ENCODE results near the gene MCF2L.

MCF2L gene

DNA sequence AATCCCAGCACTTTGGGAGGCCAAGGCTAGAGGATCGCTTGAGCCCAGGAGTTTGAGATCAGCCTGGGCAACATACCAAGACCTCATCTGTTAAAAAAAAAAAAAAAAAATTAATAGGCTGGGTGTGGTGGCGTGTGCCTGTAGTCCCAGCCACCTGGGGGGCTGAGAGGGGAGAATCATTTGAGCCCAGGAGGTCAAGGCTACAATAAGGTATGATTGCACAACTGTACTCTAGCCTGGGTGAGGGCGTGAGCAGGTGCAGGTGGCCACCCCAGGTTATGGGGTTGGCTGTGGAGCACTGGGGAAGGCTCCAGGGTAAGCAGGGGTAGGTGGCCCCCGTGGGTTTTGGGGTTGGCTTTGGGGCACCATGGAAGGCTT, 33.9 kb downstream of the MCF2L start:
- Histone ChIP-seq H2BK12ac (ENCODE audit: low read length) (no peak overlapping the region), H3K4me3 (ENCODE audit: low read length in 2 of 2) (no peak overlapping the region), H4K91ac (ENCODE audit: low read depth, low read length, poor library complexity) (no peak overlapping the region), H3K36me3 (replicated peaks in 1 of 2; ENCODE audit: control insufficient read depth in 2 of 2, insufficient read depth in 2 of 2, low read length in 2 of 2) (peaks cover 8 to 17% of the 10 kb centered on the region in 2 donors), H2BK120ac (ENCODE audit: low read depth, low read length) (no peak overlapping the region), H3K27ac (replicated peaks; ENCODE audit: low read length) (no peak overlapping the region), H3K23ac (ENCODE audit: low read depth, low read length, poor library complexity) (no peak overlapping the region), H2BK5ac (ENCODE audit: low read length) (peak overlapping the region; percentile 15), H4K8ac (ENCODE audit: low read depth, low read length) (no peak overlapping the region), H3K9me3 (replicated peaks in 1 of 2; ENCODE audit: control insufficient read depth in 2 of 2, insufficient read depth in 1 of 2, low read depth in 1 of 2, low read length in 2 of 2) (peaks cover 0 to 6% of the 10 kb centered on the region in 2 donors), H3K79me1 (ENCODE audit: low read depth, low read length) (peaks cover 26% of the 10 kb centered on the region), H2AFZ (ENCODE audit: low read length) (no peak overlapping the region), H3K4me2 (ENCODE audit: insufficient read depth, low read length, poor library complexity, severe bottlenecking) (no peak overlapping the region), H3K14ac (ENCODE audit: low read length) (no peak overlapping the region), H3K4me1 (ENCODE audit: control insufficient read depth in 2 of 2, insufficient read depth in 1 of 2, low read depth in 1 of 2, low read length in 2 of 2) (peaks cover 26 to 38% of the 10 kb centered on the region in 2 donors), H2AK5ac (ENCODE audit: low read depth, low read length) (peak overlapping the region; percentile 16), H3K4ac (ENCODE audit: low read length) (no peak overlapping the region), H3K18ac (ENCODE audit: low read length) (no peak overlapping the region), H2BK15ac (ENCODE audit: low read length) (no peak overlapping the region), H3K9ac (ENCODE audit: low read depth, low read length, poor library complexity) (no peak overlapping the region), H3K27me3 (ENCODE audit: control insufficient read depth in 3 of 3, insufficient read depth in 3 of 3, low read depth in 1 of 3, low read length in 3 of 3) (peaks cover 0 to 2% (median 0%) of the 10 kb centered on the region in 3 experiments)
- no CpG with 5 or more reads among the region's 4 CpGs for WGBS, 2 donors (ENCODE audit: extremely low coverage in 2 of 2, insufficient read length in 2 of 2, insufficient replicate concordance in 1 of 2)
- DNase-seq (ENCODE audit: low spot score) = no peak

DNA sequence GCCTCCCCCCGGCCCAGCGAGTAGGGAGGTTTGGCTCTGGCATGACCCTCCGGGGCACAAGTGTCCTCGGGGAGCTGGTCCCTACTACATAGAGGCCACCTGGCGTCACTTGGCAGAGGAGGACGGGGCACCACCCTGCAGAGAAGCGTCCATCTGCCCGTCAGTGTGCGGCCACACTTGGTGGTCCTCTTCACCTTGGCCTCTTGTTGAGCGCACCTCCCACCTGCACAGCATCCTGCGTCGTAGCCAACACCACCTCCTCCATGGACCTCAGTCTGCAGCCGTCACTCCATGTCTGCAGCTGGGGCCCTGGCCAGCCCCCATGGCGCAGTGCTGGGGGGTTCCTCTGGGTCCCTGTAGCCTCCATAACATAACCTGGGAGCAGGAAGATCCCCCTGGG, 35.1 kb downstream of the MCF2L start:
- Histone ChIP-seq H2AK5ac (ENCODE audit: low read depth, low read length) (peak overlapping the region; percentile 95), H3K4me1 (ENCODE audit: control insufficient read depth in 2 of 2, insufficient read depth in 1 of 2, low read depth in 1 of 2, low read length in 2 of 2) (peaks cover 24 to 32% of the 10 kb centered on the region in 2 donors), H2BK15ac (ENCODE audit: low read length) (peak overlapping the region; percentile 23), H3K27ac (replicated peaks; ENCODE audit: low read length) (no peak overlapping the region), H3K14ac (ENCODE audit: low read length) (no peak overlapping the region), H2AFZ (ENCODE audit: low read length) (no peak overlapping the region), H3K36me3 (replicated peaks in 1 of 2; ENCODE audit: control insufficient read depth in 2 of 2, insufficient read depth in 2 of 2, low read length in 2 of 2) (peaks cover 8 to 17% of the 10 kb centered on the region in 2 donors), H3K9ac (ENCODE audit: low read depth, low read length, poor library complexity) (peak overlapping the region; percentile 54), H2BK120ac (ENCODE audit: low read depth, low read length) (peak overlapping the region; percentile 16), H3K23ac (ENCODE audit: low read depth, low read length, poor library complexity) (peak overlapping the region; percentile 86), H4K91ac (ENCODE audit: low read depth, low read length, poor library complexity) (no peak overlapping the region), H3K4me2 (ENCODE audit: insufficient read depth, low read length, poor library complexity, severe bottlenecking) (no peak overlapping the region), H2BK5ac (ENCODE audit: low read length) (peak overlapping the region; percentile 15), H4K8ac (ENCODE audit: low read depth, low read length) (no peak overlapping the region), H3K18ac (ENCODE audit: low read length) (peak overlapping the region; percentile 81), H3K9me3 (replicated peaks in 1 of 2; ENCODE audit: control insufficient read depth in 2 of 2, insufficient read depth in 1 of 2, low read depth in 1 of 2, low read length in 2 of 2) (peaks cover 6 to 8% of the 10 kb centered on the region in 2 donors), H3K4me3 (ENCODE audit: low read length in 2 of 2) (no peak overlapping the region), H3K79me1 (ENCODE audit: low read depth, low read length) (peaks cover 26% of the 10 kb centered on the region), H3K27me3 (ENCODE audit: control insufficient read depth in 3 of 3, insufficient read depth in 3 of 3, low read depth in 1 of 3, low read length in 3 of 3) (peaks cover 0 to 2% (median 0%) of the 10 kb centered on the region in 3 experiments), H3K4ac (ENCODE audit: low read length) (peak overlapping the region; percentile 47), H2BK12ac (ENCODE audit: low read length) (peak overlapping the region; percentile 94)
- WGBS, 2 donors (ENCODE audit: extremely low coverage in 2 of 2, insufficient read length in 2 of 2, insufficient replicate concordance in 1 of 2) = no CpG with 5 or more reads among the region's 14 CpGs
- DNase-seq (ENCODE audit: low spot score) = no peak

- no CpG with 5 or more reads among the region's 26 CpGs for WGBS, 2 donors (ENCODE audit: extremely low coverage in 2 of 2, insufficient read length in 2 of 2, insufficient replicate concordance in 1 of 2)
- H3K14ac ChIP-seq (ENCODE audit: low read length) = peak overlapping the region; percentile 65
- DNase-seq (ENCODE audit: low spot score) = no peak
- no peak overlapping the region for H2BK120ac ChIP-seq (ENCODE audit: low read depth, low read length)
- H3K9me3 ChIP-seq (replicated peaks in 1 of 2; ENCODE audit: control insufficient read depth in 2 of 2, insufficient read depth in 1 of 2, low read depth in 1 of 2, low read length in 2 of 2) = peaks cover 6 to 9% of the 10 kb centered on the region in 2 donors
- peak overlapping the region; percentile 74 for H2AK5ac ChIP-seq (ENCODE audit: low read depth, low read length)
- H3K4ac ChIP-seq (ENCODE audit: low read length) = no peak overlapping the region
- peak overlapping the region; percentile 86 for H3K23ac ChIP-seq (ENCODE audit: low read depth, low read length, poor library complexity)
- H3K4me3 ChIP-seq (ENCODE audit: low read length in 2 of 2) = no peak overlapping the region
- H2AFZ ChIP-seq (ENCODE audit: low read length) = no peak overlapping the region
- peaks cover 21 to 25% of the 10 kb centered on the region in 2 donors for H3K4me1 ChIP-seq (ENCODE audit: control insufficient read depth in 2 of 2, insufficient read depth in 1 of 2, low read depth in 1 of 2, low read length in 2 of 2)
- no peak overlapping the region for H2BK12ac ChIP-seq (ENCODE audit: low read length)
- no peak overlapping the region for H4K8ac ChIP-seq (ENCODE audit: low read depth, low read length)
- peaks cover 0 to 2% (median 0%) of the 10 kb centered on the region in 3 experiments for H3K27me3 ChIP-seq (ENCODE audit: control insufficient read depth in 3 of 3, insufficient read depth in 3 of 3, low read depth in 1 of 3, low read length in 3 of 3)
- H3K4me2 ChIP-seq (ENCODE audit: insufficient read depth, low read length, poor library complexity, severe bottlenecking) = no peak overlapping the region
- peaks cover 24% of the 10 kb centered on the region for H3K79me1 ChIP-seq (ENCODE audit: low read depth, low read length)
- no peak overlapping the region for H3K9ac ChIP-seq (ENCODE audit: low read depth, low read length, poor library complexity)
- H3K18ac ChIP-seq (ENCODE audit: low read length) = peak overlapping the region; percentile 20
- no peak overlapping the region for H3K27ac ChIP-seq (replicated peaks; ENCODE audit: low read length)
- no peak overlapping the region for H2BK5ac ChIP-seq (ENCODE audit: low read length)
- no peak overlapping the region for H4K91ac ChIP-seq (ENCODE audit: low read depth, low read length, poor library complexity)
- peaks cover 8 to 17% of the 10 kb centered on the region in 2 donors for H3K36me3 ChIP-seq (replicated peaks in 1 of 2; ENCODE audit: control insufficient read depth in 2 of 2, insufficient read depth in 2 of 2, low read length in 2 of 2)
- no peak overlapping the region for H2BK15ac ChIP-seq (ENCODE audit: low read length)
Measured at GRCh38 chr13:113005076-113005865, 36.3 kb downstream of the MCF2L start.

DNA sequence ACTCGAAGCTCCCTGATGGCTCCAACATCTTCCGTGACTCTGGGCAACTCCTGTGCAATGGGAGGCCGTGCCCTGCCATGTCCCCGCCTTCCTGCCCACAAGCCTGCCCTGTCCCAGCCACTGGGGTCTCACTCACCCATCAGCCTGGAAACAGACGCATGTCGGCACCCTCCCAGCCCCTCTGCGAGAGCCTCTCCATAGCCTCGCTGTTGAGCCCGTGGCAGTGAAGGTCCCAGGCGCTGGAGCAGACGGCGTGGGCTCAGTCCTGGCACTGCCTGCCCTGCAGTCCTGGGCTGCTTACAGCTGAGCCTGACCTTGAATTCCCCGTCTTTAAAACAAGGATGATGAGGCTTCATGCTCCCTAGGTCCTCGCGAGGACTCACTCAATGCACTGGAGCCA, 37.0 kb downstream of the MCF2L start:
- Histone ChIP-seq H3K27me3 (ENCODE audit: control insufficient read depth in 3 of 3, insufficient read depth in 3 of 3, low read depth in 1 of 3, low read length in 3 of 3) (peaks cover 0 to 2% (median 0%) of the 10 kb centered on the region in 3 experiments), H3K36me3 (replicated peaks in 1 of 2; ENCODE audit: control insufficient read depth in 2 of 2, insufficient read depth in 2 of 2, low read length in 2 of 2) (peaks cover 8 to 20% of the 10 kb centered on the region in 2 donors), H3K14ac (ENCODE audit: low read length) (peak overlapping the region; percentile 83), H2BK120ac (ENCODE audit: low read depth, low read length) (peak overlapping the region; percentile 22), H4K8ac (ENCODE audit: low read depth, low read length) (peak overlapping the region; percentile 89), H3K23ac (ENCODE audit: low read depth, low read length, poor library complexity) (no peak overlapping the region), H3K79me1 (ENCODE audit: low read depth, low read length) (peaks cover 23% of the 10 kb centered on the region), H3K18ac (ENCODE audit: low read length) (peak overlapping the region; percentile 67), H2AFZ (ENCODE audit: low read length) (no peak overlapping the region), H4K91ac (ENCODE audit: low read depth, low read length, poor library complexity) (no peak overlapping the region), H2BK15ac (ENCODE audit: low read length) (no peak overlapping the region), H2BK5ac (ENCODE audit: low read length) (no peak overlapping the region), H3K4me1 (ENCODE audit: control insufficient read depth in 2 of 2, insufficient read depth in 1 of 2, low read depth in 1 of 2, low read length in 2 of 2) (peaks cover 14 to 18% of the 10 kb centered on the region in 2 donors), H2BK12ac (ENCODE audit: low read length) (no peak overlapping the region), H3K9me3 (replicated peaks in 1 of 2; ENCODE audit: control insufficient read depth in 2 of 2, insufficient read depth in 1 of 2, low read depth in 1 of 2, low read length in 2 of 2) (peaks cover 7 to 11% of the 10 kb centered on the region in 2 donors), H3K9ac (ENCODE audit: low read depth, low read length, poor library complexity) (no peak overlapping the region), H3K27ac (replicated peaks; ENCODE audit: low read length) (no peak overlapping the region), H3K4ac (ENCODE audit: low read length) (no peak overlapping the region), H2AK5ac (ENCODE audit: low read depth, low read length) (peak overlapping the region; percentile 77), H3K4me2 (ENCODE audit: insufficient read depth, low read length, poor library complexity, severe bottlenecking) (no peak overlapping the region), H3K4me3 (ENCODE audit: low read length in 2 of 2) (no peak overlapping the region)
- DNase-seq (ENCODE audit: low spot score) = no peak
- no CpG with 5 or more reads among the region's 15 CpGs for WGBS, 2 donors (ENCODE audit: extremely low coverage in 2 of 2, insufficient read length in 2 of 2, insufficient replicate concordance in 1 of 2)

All from neuronal stem cell (in vitro differentiated cells).